DMS79 treated with DMSO at 0.1 percent for 48 hours (cell line): ENCODE data around the gene SLC2A9.
"Not testable (repeated sequence)": the region's sequence is repeated elsewhere in the genome, so short reads cannot be mapped to it uniquely, and the experiment has no call there.

Experiments
- DNase-seq: peaks from one replicate; lab custom pipeline; 2025; lab: John Stamatoyannopoulos, UW

Gene SLC2A9

GRCh38 chr4:9820343-9820742, 201.0 kb downstream of the SLC2A9 start:
- DNase-seq = no peak

GRCh38 chr4:9816285-9816684, 205.0 kb downstream of the SLC2A9 start:
- DNase-seq = no peak

GRCh38 chr4:9812501-9813340, 208.6 kb downstream of the SLC2A9 start:
- DNase-seq = no peak

GRCh38 chr4:9811806-9812205, 209.5 kb downstream of the SLC2A9 start:
- DNase-seq = no peak

GRCh38 chr4:9808077-9808476, 213.2 kb downstream of the SLC2A9 start:
- no peak for DNase-seq

- no peak for DNase-seq
Measured at GRCh38 chr4:9804918-9805317, 216.4 kb downstream of the SLC2A9 start.

- DNase-seq = peak; percentile 56
Measured at GRCh38 chr4:9800848-9801247, 220.4 kb downstream of the SLC2A9 start.

DNA sequence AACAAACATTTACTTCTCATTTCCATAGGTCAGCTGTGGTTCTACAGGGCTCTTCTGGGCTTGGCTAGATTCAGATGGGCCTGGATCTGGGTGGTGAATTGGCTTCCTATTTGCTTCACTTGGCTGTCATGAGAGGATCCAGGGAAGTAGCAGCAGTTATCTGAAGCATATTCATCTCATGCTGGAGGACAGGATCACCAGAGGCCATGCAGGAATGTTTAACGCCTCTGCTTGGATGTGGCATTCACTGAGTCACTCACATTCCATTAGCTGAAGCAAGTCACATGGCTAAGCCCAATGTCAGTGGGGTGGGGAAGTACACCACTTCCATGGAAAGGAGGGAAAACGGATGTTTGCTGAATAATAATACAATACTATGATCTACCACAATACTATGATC, 224.7 kb downstream of the SLC2A9 start:
- DNase-seq = not testable (repeated sequence)

DNA sequence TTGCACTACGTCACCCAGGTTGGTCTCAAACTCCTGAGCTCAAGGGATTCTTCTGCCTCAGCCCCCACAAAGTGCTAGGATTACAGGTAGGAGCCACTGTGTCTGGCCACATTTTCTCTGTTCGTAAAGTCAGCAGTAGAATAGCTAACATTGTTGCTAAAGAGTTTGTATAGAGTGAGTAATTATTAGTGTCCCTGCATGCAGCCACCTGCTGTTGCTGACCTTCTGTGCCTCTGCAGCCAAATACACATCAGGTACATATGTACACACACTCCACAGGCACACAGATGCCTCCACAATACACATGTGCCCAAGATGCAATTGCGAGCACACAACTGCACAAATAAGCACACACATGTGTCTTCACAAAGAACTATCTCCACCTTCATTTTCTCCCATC, 228.9 kb downstream of the SLC2A9 start:
- DNase-seq = no peak

- not testable (repeated sequence) for DNase-seq
Measured at GRCh38 chr4:9785891-9786290, 235.4 kb downstream of the SLC2A9 start.

GRCh38 chr4:9782136-9782436, 239.2 kb downstream of the SLC2A9 start:
- no peak for DNase-seq

GRCh38 chr4:9781343-9782135, 239.8 kb downstream of the SLC2A9 start, which contains the start of gene DRD5:
Gene DRD5 (plus strand): TSS chr4:9781634. CDS start chr4:9782030, 396 bp downstream.
- DNase-seq = no peak
